HFFc6 (cell line): ENCODE data around the gene CD8B. TPM values are rescaled to one million over a fixed set of nuclear protein-coding genes. Genes with fewer than 3 reads are reported as not detected.

ENCODE experiments used
- DNase-seq: peaks from one replicate; pipeline ENCODE4 v3.0.0-alpha.2; 2018
- H3K27ac Mint-ChIP-seq: 2 replicates; pipeline ENCODE4 v1.8.0; 2020; ENCODE audit warnings: mild to moderate bottlenecking, mixed read lengths
- H3K27me3 Mint-ChIP-seq: 2 replicates; pipeline ENCODE4 v1.8.0; 2021; ENCODE audit warnings: mild to moderate bottlenecking, moderate library complexity, mixed read lengths; ENCODE audit not compliant: insufficient read depth
- H3K36me3 Mint-ChIP-seq: 2 replicates; pipeline ENCODE4 v1.8.0; 2021; ENCODE audit warnings: low read depth, mixed read lengths
- H3K4me1 Mint-ChIP-seq: 2 replicates; pipeline ENCODE4 v1.8.0; 2020; ENCODE audit warnings: low read depth, mixed read lengths
- H3K4me3 Mint-ChIP-seq: 2 replicates; pipeline ENCODE4 v1.8.0; 2020; ENCODE audit warnings: mild to moderate bottlenecking, moderate library complexity, mixed read lengths
- H3K9me3 Mint-ChIP-seq: 2 replicates; pipeline ENCODE4 v1.8.0; 2020; ENCODE audit warnings: mild to moderate bottlenecking, mixed read lengths
- CTCF ChIP-seq: fragments of 200-600 bp; sonication (generic); IDR thresholded peaks from 2 replicates; pipeline ENCODE4 v1.5.0; 2021; ENCODE audit warnings: antibody characterized with exemption, mild to moderate bottlenecking
- total RNA-seq, 6 experiments: library from RNA; stranded (reverse); fragmentation: NEBNext Ultra II Directional; extraction: Animal tissue kit (Norgen Biotek cat#: 25700); gene quantifications; 2 replicates in 1 of 6; 3 replicates in 5 of 6; pipeline ENCODE4 v1.2.3, GENCODE V29; 2021

Gene CD8B
- total RNA-seq, 6 experiments from 2014 or later: not detected

- H3K27me3 Mint-ChIP-seq: peaks cover 14% of the 10 kb centered on the region
- no peak for TF ChIP-seq CTCF
- H3K4me1 Mint-ChIP-seq: no peaks in the 10 kb centered on the region
- no peak overlapping the region for H3K27ac Mint-ChIP-seq
- DNase-seq: no peak
- H3K9me3 Mint-ChIP-seq: no peaks in the 10 kb centered on the region
- H3K36me3 Mint-ChIP-seq: no peaks in the 10 kb centered on the region
- H3K4me3 Mint-ChIP-seq: no peak overlapping the region
Observed at GRCh38 chr2:86815611-86816010, 46.1 kb downstream of the CD8B start.

GRCh38 chr2:86809481-86810121 is 52.1 kb downstream of the CD8B start:
- no peak overlapping the region for H3K27ac Mint-ChIP-seq
- no peaks in the 10 kb centered on the region for H3K36me3 Mint-ChIP-seq
- peaks cover 15% of the 10 kb centered on the region for H3K4me1 Mint-ChIP-seq
- DNase-seq: no peak
- no peak overlapping the region for H3K4me3 Mint-ChIP-seq
- no peak for TF ChIP-seq CTCF
- no peaks in the 10 kb centered on the region for H3K9me3 Mint-ChIP-seq
- peaks cover 12% of the 10 kb centered on the region for H3K27me3 Mint-ChIP-seq

DNA sequence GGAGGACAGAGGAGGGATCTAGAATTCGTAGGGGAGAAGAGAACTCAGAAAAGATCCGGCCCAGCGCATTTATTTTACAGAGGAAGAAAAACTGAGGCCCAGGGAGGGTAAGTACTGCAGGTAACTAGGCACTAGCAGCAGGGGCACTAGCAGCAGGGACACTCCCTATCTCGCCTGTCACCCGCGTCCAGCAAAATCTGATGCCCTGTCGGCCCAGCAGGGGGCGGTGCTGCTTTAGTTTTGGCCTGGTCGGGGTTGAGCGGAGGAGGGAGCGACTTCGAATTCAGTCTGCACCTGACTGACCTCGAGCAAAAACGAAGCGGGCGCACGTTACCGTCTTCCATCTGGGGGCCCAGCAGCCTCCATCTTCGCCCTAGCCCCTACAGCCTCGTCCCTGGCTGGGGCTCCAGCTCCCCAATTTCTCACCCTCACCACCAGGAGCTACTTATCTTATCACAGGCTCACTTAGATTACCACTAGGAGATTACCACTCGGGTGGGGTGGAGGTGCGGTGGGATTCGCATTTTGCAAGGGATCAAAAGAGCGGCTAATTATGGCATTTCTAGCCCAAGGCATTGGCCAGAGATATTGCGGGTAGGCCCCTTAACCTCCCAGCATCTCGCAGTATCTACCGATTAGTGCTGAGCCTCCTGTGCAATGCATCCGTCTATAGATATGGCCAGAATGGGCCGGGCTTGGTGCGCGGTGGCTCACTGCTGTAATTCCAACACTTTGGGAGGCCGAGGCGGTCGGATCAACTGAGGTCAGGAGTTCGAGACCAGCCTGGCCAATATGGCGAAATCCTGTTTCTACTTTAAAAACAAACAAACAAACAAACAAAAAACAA is 53.1 kb downstream of the CD8B start:
- H3K27me3 Mint-ChIP-seq: peaks cover 12% of the 10 kb centered on the region
- H3K4me1 Mint-ChIP-seq: peaks cover 15% of the 10 kb centered on the region
- no peak overlapping the region for H3K27ac Mint-ChIP-seq
- peak; percentile 95 for TF ChIP-seq CTCF
- no peaks in the 10 kb centered on the region for H3K9me3 Mint-ChIP-seq
- H3K36me3 Mint-ChIP-seq: no peaks in the 10 kb centered on the region
- peak overlapping the region; percentile 87 for H3K4me3 Mint-ChIP-seq
- DNase-seq: peak; percentile 73

DNA sequence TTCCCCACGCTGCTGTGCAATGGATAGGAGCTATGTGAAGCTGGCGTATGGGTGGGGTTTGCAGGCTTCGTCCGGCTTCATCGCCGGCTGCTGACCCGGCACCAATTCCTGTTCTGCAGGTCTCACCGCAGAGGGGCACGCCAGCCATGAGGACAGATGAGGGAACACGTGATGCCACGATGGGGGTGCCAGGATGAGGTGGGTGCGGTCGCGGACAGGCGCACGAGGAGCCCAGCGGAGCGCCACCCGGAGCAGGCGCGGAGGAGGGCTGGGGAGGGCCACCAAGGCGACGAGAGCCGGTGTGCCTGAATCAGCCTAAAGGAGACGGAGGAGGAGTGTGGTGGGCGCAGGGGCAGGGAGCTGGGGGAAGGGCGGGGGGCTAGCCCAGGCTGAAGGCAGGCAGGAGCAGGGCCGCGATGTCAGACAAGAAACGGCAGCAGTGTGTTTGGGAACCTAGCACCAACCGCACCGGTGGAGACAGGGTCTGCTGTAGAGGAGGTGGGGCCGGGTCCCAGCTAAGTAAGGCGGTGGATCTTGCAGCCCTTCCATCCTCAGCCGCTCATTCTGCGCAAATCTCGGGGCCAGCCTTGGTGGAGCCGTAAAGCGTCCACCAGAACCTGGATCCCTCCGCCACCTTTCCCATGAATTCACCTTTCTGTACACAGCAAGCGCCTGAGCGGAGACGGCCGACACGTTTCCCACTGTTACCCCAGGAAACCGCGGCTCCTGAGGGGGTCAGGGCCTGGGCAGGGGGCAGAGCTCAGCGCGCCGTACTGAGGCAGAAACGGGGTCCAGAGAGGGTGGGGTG is 54.0 kb downstream of the CD8B start:
- H3K9me3 Mint-ChIP-seq: no peaks in the 10 kb centered on the region
- no peaks in the 10 kb centered on the region for H3K36me3 Mint-ChIP-seq
- peaks cover 15% of the 10 kb centered on the region for H3K4me1 Mint-ChIP-seq
- no peak overlapping the region for H3K27ac Mint-ChIP-seq
- peaks cover 12% of the 10 kb centered on the region for H3K27me3 Mint-ChIP-seq
- DNase-seq: no peak
- peak overlapping the region; percentile 87 for H3K4me3 Mint-ChIP-seq
- no peak for TF ChIP-seq CTCF

GRCh38 chr2:86807133-86807467 is 54.6 kb downstream of the CD8B start:
- peaks cover 10% of the 10 kb centered on the region for H3K27me3 Mint-ChIP-seq
- no peak overlapping the region for H3K27ac Mint-ChIP-seq
- no peaks in the 10 kb centered on the region for H3K9me3 Mint-ChIP-seq
- H3K4me3 Mint-ChIP-seq: peak overlapping the region; percentile 87
- DNase-seq: no peak
- H3K36me3 Mint-ChIP-seq: no peaks in the 10 kb centered on the region
- no peak for TF ChIP-seq CTCF
- H3K4me1 Mint-ChIP-seq: peaks cover 15% of the 10 kb centered on the region
